GM19351 (cell line): ENCODE measurements around the gene ITIH5.
"Not testable (repeated sequence)": the region's sequence is repeated elsewhere in the genome, so short reads cannot be mapped to it uniquely, and the experiment has no call there.

ENCODE experiments used
- ATAC-seq: cut with Tn5 transposase; IDR thresholded peaks from one replicate; pipeline ENCODE4 v1.9.1; 2021; ENCODE audit warnings: mild to moderate bottlenecking, moderate library complexity; ENCODE audit not compliant: unreplicated experiment

Gene ITIH5

GRCh38 chr10:7689591-7689990 is 22.8 kb upstream of the ITIH5 start:
- ATAC-seq, result no peak

- ATAC-seq, result peak; percentile 99
These were observed 20.6 kb upstream of the ITIH5 start for GRCh38 chr10:7687228-7687907.

GRCh38 chr10:7686351-7687171 is 19.8 kb upstream of the ITIH5 start:
- no peak for ATAC-seq

GRCh38 chr10:7680078-7680477 is 13.3 kb upstream of the ITIH5 start:
- ATAC-seq, result not testable (repeated sequence)

- no peak for ATAC-seq
These were observed 12.5 kb upstream of the ITIH5 start for GRCh38 chr10:7679256-7679655.

- ATAC-seq, result no peak
These were observed 5.8 kb upstream of the ITIH5 start for GRCh38 chr10:7672341-7673134.

- no peak for ATAC-seq
These were observed 3.4 kb upstream of the ITIH5 start for GRCh38 chr10:7670157-7670556.

- no peak for ATAC-seq
These were observed 736 bp upstream of the ITIH5 start for GRCh38 chr10:7667262-7668141.

- ATAC-seq, result no peak
These were observed 999 bp downstream of the ITIH5 start for GRCh38 chr10:7665767-7666166.

- no peak for ATAC-seq
These were observed 2.1 kb downstream of the ITIH5 start for GRCh38 chr10:7664707-7665106.

- ATAC-seq, result no peak
These were observed 4.2 kb downstream of the ITIH5 start for GRCh38 chr10:7662522-7662921.

GRCh38 chr10:7659560-7659959 is 7.2 kb downstream of the ITIH5 start:
- no peak for ATAC-seq

- no peak for ATAC-seq
These were observed 9.2 kb downstream of the ITIH5 start for GRCh38 chr10:7657552-7657951.

GRCh38 chr10:7657079-7657478 is 9.7 kb downstream of the ITIH5 start:
- not testable (repeated sequence) for ATAC-seq

- no peak for ATAC-seq
These were observed 14.8 kb downstream of the ITIH5 start for GRCh38 chr10:7651853-7652470.

GRCh38 chr10:7649673-7650300 is 17.0 kb downstream of the ITIH5 start:
- ATAC-seq, result no peak

GRCh38 chr10:7647062-7647664 is 19.6 kb downstream of the ITIH5 start:
- no peak for ATAC-seq

GRCh38 chr10:7642491-7643011 is 24.2 kb downstream of the ITIH5 start:
- ATAC-seq, result no peak
